NT2/D1 (cell line): ENCODE data around the gene AKAP13.

Source experiments
- SUZ12 ChIP-seq: IDR thresholded peaks from 2 replicates; pipeline ENCODE4 v1.6.1; 2011; ENCODE audit not compliant: insufficient read length, insufficient read depth; ENCODE audit errors: extremely low read depth
- ZNF274 ChIP-seq: IDR thresholded peaks from 2 replicates; pipeline ENCODE4 v1.6.1; 2011; ENCODE audit warnings: mild to moderate bottlenecking, low read depth, low read length

GRCh38 chr15:85551221-85551832 is 170.9 kb downstream of the AKAP13 start:
- TF ChIP-seq SUZ12: no peak
- TF ChIP-seq ZNF274: no peak
